Liver (tissue), 9 donors: Measurements from ENCODE around the gene PPP2R3A. TPM values are rescaled to one million over a fixed set of nuclear protein-coding genes. Genes with fewer than 3 reads are reported as not detected.

Source experiments
- DNase-seq: peaks from one replicate; pipeline ENCODE4 v3.0.0-alpha.2; 2017; ENCODE audit warnings: low spot score
- H3K27ac ChIP-seq, 2 donors: one replicate each; pipeline ENCODE4 v1.7.0; 2013; ENCODE audit warnings: inconsistent platforms in 2 of 2, low read length in 2 of 2, control low read depth in 1 of 2, low read depth in 1 of 2, mild to moderate bottlenecking in 1 of 2
- H3K27me3 ChIP-seq, 4 donors: one replicate each; pipeline versions ENCODE4 v1.6.1 to v1.7.0; 2013; ENCODE audit warnings: low read length in 3 of 4, inconsistent platforms in 1 of 4, mild to moderate bottlenecking in 1 of 4, moderate library complexity in 1 of 4; ENCODE audit not compliant: control insufficient read depth in 4 of 4, insufficient read depth in 4 of 4
- H3K36me3 ChIP-seq, 4 donors: one replicate each; pipeline versions ENCODE4 v1.6.1 to v1.7.0; 2013; ENCODE audit warnings: low read length in 3 of 4, mild to moderate bottlenecking in 3 of 4, low read depth in 1 of 4, moderate library complexity in 1 of 4; ENCODE audit not compliant: control insufficient read depth in 4 of 4, insufficient read depth in 3 of 4
- H3K4me1 ChIP-seq, 4 donors: one replicate each; pipeline versions ENCODE4 v1.6.1 to v1.7.0; 2013; ENCODE audit warnings: low read length in 3 of 4, mild to moderate bottlenecking in 3 of 4, moderate library complexity in 1 of 4; ENCODE audit not compliant: control insufficient read depth in 4 of 4, insufficient read depth in 4 of 4
- H3K4me3 ChIP-seq, 3 donors: one replicate each; pipeline versions ENCODE4 v1.6.1 to v1.7.0; 2013; ENCODE audit warnings: low read length in 3 of 3, control low read depth in 1 of 3, low read depth in 1 of 3, mild to moderate bottlenecking in 1 of 3
- H3K9ac ChIP-seq, 2 donors: one replicate each; pipeline ENCODE4 v1.7.0; 2013; ENCODE audit warnings: low read length in 2 of 2, mild to moderate bottlenecking in 2 of 2, moderate library complexity in 2 of 2, control low read depth in 1 of 2, low read depth in 1 of 2
- H3K9me3 ChIP-seq, 4 donors: one replicate each; pipeline versions ENCODE4 v1.6.1 to v1.7.0; 2013; ENCODE audit warnings: low read length in 3 of 4; ENCODE audit not compliant: control insufficient read depth in 4 of 4
- ATF3 ChIP-seq: IDR thresholded peaks from 2 replicates; pipeline ENCODE4 v1.6.1; 2016; ENCODE audit warnings: antibody characterized with exemption
- CTCF ChIP-seq: fragments of 150-350 bp; IDR thresholded peaks from 2 replicates; pipeline ENCODE4 v1.5.1; 2017; ENCODE audit warnings: improper control_type of control experiment, low read depth, low read length; ENCODE audit not compliant: missing input control
- EGR1 ChIP-seq, 2 donors: IDR thresholded peaks; 2 replicates each; pipeline ENCODE4 v1.6.1; 2016 to 2018; ENCODE audit warnings: antibody characterized with exemption in 2 of 2, low read depth in 2 of 2
- FOXA1 ChIP-seq: IDR thresholded peaks from 2 replicates; pipeline ENCODE4 v1.6.1; 2016; ENCODE audit warnings: antibody characterized with exemption
- FOXA2 ChIP-seq: IDR thresholded peaks from 2 replicates; pipeline ENCODE4 v1.6.1; 2016; ENCODE audit warnings: antibody characterized with exemption
- GABPA ChIP-seq, 2 donors: IDR thresholded peaks in 1 of 2; conservative IDR thresholded peaks in 1 of 2; 2 replicates each; pipeline ENCODE4 v1.6.1; 2016; ENCODE audit warnings: antibody characterized with exemption in 2 of 2, mild to moderate bottlenecking in 1 of 2, moderate library complexity in 1 of 2
- HNF4A ChIP-seq, 2 donors: conservative IDR thresholded peaks; 2 replicates each; pipeline ENCODE4 v1.6.1; 2016; ENCODE audit warnings: antibody characterized with exemption in 2 of 2, mild to moderate bottlenecking in 2 of 2
- HNF4G ChIP-seq: IDR thresholded peaks from 2 replicates; pipeline ENCODE4 v1.6.1; 2016; ENCODE audit warnings: antibody characterized with exemption
- JUND ChIP-seq, 2 donors: IDR thresholded peaks; 2 replicates each; pipeline ENCODE4 v1.6.1; 2016; ENCODE audit warnings: antibody characterized with exemption in 2 of 2
- NR2F2 ChIP-seq: IDR thresholded peaks from 2 replicates; pipeline ENCODE4 v1.6.1; 2016; ENCODE audit warnings: antibody characterized with exemption
- RAD21 ChIP-seq, 2 donors: IDR thresholded peaks; 2 replicates each; pipeline ENCODE4 v1.6.1; 2016; ENCODE audit warnings: antibody characterized with exemption in 2 of 2, mild to moderate bottlenecking in 2 of 2
- REST ChIP-seq: IDR thresholded peaks from 2 replicates; pipeline ENCODE4 v1.6.1; 2016; ENCODE audit warnings: antibody characterized with exemption, mild to moderate bottlenecking
- RXRA ChIP-seq, 2 donors: IDR thresholded peaks; 2 replicates each; pipeline ENCODE4 v1.6.1; 2017 to 2018; ENCODE audit warnings: antibody characterized with exemption in 2 of 2, mild to moderate bottlenecking in 1 of 2
- SP1 ChIP-seq: IDR thresholded peaks from 2 replicates; pipeline ENCODE4 v1.6.1; 2018; ENCODE audit warnings: antibody characterized with exemption, mild to moderate bottlenecking
- TAF1 ChIP-seq: conservative IDR thresholded peaks from 2 replicates; pipeline ENCODE4 v1.6.1; 2016; ENCODE audit warnings: antibody characterized with exemption, mild to moderate bottlenecking
- YY1 ChIP-seq: IDR thresholded peaks from 2 replicates; pipeline ENCODE4 v1.6.1; 2016; ENCODE audit warnings: antibody characterized with exemption, mild to moderate bottlenecking
- WGBS: extraction: QIAGEN DNeasy Blood & Tissue Kit; methylation state at CpG from one replicate; pipeline ENCODE4 v1.1.7; 2013; 5-methylcytosine and 5-hydroxymethylcytosine counted together
- polyA plus RNA-seq, 2 donors: library from polyadenylated mRNA; stranded (reverse) in 1 of 2; unstranded in 1 of 2; fragments of 200-250 nt in 1 of 2; fragments of >200 nt in 1 of 2; fragmentation: Nextera tagmentation in 1 of 2; extraction: Ambion mirVana in 1 of 2; gene quantifications; one replicate each; pipeline versions ENCODE4 v1.2.1 to v1.2.3, GENCODE V29; 2013 to 2015
- total RNA-seq, 2 donors: library from RNA; depleted of rRNA; stranded (reverse); fragments of >200 nt; gene quantifications; one replicate each; pipeline ENCODE4 v1.2.3, GENCODE V29; 2014
- TF ChIP-seq, protein P1 (sequence below): IDR thresholded peaks from 2 replicates; pipeline ENCODE4 v1.6.1; 2016; ENCODE audit warnings: antibody characterized with exemption
- TF ChIP-seq, protein P2 (sequence below): IDR thresholded peaks from 2 replicates; pipeline ENCODE4 v1.6.1; 2016; ENCODE audit warnings: antibody characterized with exemption
- donor health status: healthy.
- donor health status: healthy.
- donor health status: healthy.
- donor health status: healthy.
- donor health status: healthy.

Gene PPP2R3A
- total and polyA plus RNA-seq, 4 donors: 0.54 to 3.3 (median 1.6) TPM

- 77% methylated on average over 7 of the region's 7 CpGs for WGBS
- no peak overlapping the region for H3K27ac ChIP-seq
- no peaks in the 10 kb centered on the region for H3K4me1 ChIP-seq
- DNase-seq: no peak
- H3K4me3 ChIP-seq: no peak overlapping the region
- no peaks in the 10 kb centered on the region for H3K9me3 ChIP-seq
- TF ChIP-seq EGR1 (IDR thresholded peaks at IDR 0.05; ENCODE audit: low read depth in 2 of 2): no peak
- no peak for TF ChIP-seq RXRA (IDR thresholded peaks at IDR 0.05)
- no peak for TF ChIP-seq JUND (IDR thresholded peaks at IDR 0.05)
- TF ChIP-seq TAF1: no peak
- TF ChIP-seq, protein P1, sequence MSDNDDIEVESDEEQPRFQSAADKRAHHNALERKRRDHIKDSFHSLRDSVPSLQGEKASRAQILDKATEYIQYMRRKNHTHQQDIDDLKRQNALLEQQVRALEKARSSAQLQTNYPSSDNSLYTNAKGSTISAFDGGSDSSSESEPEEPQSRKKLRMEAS: no peak
- TF ChIP-seq HNF4A (conservative IDR thresholded peaks at IDR 0.05): no peak
- no peak for TF ChIP-seq SP1
- peak; percentile 75 to 77 for TF ChIP-seq RAD21 (IDR thresholded peaks at IDR 0.05)
- peak; percentile 50 for TF ChIP-seq CTCF
- TF ChIP-seq HNF4G: no peak
- TF ChIP-seq, protein P2, sequence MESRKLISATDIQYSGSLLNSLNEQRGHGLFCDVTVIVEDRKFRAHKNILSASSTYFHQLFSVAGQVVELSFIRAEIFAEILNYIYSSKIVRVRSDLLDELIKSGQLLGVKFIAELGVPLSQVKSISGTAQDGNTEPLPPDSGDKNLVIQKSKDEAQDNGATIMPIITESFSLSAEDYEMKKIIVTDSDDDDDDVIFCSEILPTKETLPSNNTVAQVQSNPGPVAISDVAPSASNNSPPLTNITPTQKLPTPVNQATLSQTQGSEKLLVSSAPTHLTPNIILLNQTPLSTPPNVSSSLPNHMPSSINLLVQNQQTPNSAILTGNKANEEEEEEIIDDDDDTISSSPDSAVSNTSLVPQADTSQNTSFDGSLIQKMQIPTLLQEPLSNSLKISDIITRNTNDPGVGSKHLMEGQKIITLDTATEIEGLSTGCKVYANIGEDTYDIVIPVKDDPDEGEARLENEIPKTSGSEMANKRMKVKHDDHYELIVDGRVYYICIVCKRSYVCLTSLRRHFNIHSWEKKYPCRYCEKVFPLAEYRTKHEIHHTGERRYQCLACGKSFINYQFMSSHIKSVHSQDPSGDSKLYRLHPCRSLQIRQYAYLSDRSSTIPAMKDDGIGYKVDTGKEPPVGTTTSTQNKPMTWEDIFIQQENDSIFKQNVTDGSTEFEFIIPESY: no peak
- H3K27me3 ChIP-seq: no peaks in the 10 kb centered on the region
- H3K9ac ChIP-seq: no peak overlapping the region
- peaks cover 0 to 4% (median 0%) of the 10 kb centered on the region in 4 donors for H3K36me3 ChIP-seq
Observed at GRCh38 chr3:136042608-136043221, 77.2 kb downstream of the PPP2R3A start.

GRCh38 chr3:136044980-136045745 is 79.6 kb downstream of the PPP2R3A start:
- H3K27ac ChIP-seq: no peak overlapping the region
- WGBS: 95% methylated on average over 7 of the region's 7 CpGs
- H3K4me3 ChIP-seq: no peak overlapping the region
- DNase-seq: no peak
- no peak overlapping the region for H3K9ac ChIP-seq
- H3K4me1 ChIP-seq: no peaks in the 10 kb centered on the region
- no peaks in the 10 kb centered on the region for H3K27me3 ChIP-seq
- H3K36me3 ChIP-seq: peaks cover 0 to 4% (median 0%) of the 10 kb centered on the region in 4 donors
- H3K9me3 ChIP-seq: no peaks in the 10 kb centered on the region
- TF ChIP-seq TAF1 (no peak), HNF4G (no peak), FOXA1 (no peak), SP1 (no peak), EGR1 (IDR thresholded peaks at IDR 0.05; ENCODE audit: low read depth in 2 of 2) (no peak), RAD21 (IDR thresholded peaks at IDR 0.05) (no peak), YY1 (no peak), ATF3 (no peak), FOXA2 (no peak), GABPA (IDR thresholded peaks at IDR 0.05 in 1 of 2, conservative IDR thresholded peaks at IDR 0.05 in 1 of 2) (no peak), NR2F2 (no peak), REST (no peak), JUND (IDR thresholded peaks at IDR 0.05) (no peak), HNF4A (conservative IDR thresholded peaks at IDR 0.05) (no peak)
- TF ChIP-seq, protein P2: no peak
- TF ChIP-seq, protein P1: no peak
